Stimulated activated CD8-positive, alpha-beta memory T cell treated with anti-CD3 and anti-CD28 coated beads, Interleukin-2, amount 100 ng/mL, for 1 hour (primary cell): ENCODE measurements around the gene TBCD.
"Not testable (repeated sequence)": the region's sequence is repeated elsewhere in the genome, so short reads cannot be mapped to it uniquely, and the experiment has no call there.

Experiments
- DNase-seq, 2 donors: peaks; one replicate each; pipeline ENCODE4 v3.0.0-alpha.2; 2020; ENCODE audit warnings: low read depth in 2 of 2

Gene TBCD

GRCh38 chr17:82939621-82940135, 187.8 kb downstream of the TBCD start:
- DNase-seq, result no peak

- no peak for DNase-seq
Observed at GRCh38 chr17:82940226-82941020, 188.6 kb downstream of the TBCD start.

- DNase-seq, result no peak
Observed at GRCh38 chr17:82941021-82942001, 189.4 kb downstream of the TBCD start.

DNA sequence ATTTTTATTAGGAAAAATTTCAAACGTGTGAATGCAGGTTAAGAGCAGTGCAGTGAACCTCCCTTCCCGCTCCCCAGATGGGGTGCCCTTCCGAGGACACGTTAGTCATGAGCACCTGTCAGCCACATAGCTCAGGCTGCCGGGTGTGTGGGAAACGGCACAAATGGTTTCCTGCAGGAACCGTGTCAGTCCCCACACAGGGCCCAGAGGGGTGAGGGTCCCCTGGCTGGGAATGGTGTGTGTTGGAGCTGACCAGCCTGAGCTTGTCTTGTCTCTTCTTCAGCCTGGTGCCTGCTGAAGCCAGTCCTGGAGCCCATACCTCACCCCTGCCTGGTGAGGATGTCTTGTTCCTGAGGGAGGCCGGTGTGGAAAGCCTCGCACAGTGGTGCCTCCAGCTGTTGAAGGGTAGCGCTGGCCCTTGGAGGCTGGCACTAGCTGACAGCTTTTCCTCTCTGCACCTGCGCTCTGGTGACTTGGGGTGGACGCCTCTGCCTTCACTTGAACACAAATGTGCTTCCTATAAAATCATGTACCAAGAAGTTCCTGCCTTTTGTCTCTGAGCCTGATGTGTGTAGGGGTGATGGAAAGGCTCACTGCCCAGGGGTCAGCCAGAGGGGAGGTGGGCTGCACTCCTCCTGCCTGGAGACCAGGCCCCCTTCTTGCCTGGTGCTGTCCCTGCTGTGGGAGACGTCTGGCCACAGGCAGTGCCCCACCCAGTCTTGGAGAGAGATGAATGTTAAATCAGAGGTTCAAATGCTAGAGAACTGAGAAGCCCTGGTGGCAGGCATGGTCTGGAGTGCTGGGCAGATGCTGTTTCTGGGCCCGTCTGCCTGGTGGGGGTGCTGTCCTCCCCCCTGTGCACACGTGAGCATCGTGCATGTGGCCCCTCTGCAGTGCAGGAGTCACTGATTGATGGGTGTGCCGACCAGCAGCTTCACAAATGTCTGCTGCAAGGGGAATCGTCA, 190.6 kb downstream of the TBCD start:
- DNase-seq, result no peak

- DNase-seq, result no peak
Observed at GRCh38 chr17:82943339-82943738, 191.5 kb downstream of the TBCD start.

GRCh38 chr17:82943751-82944150, 191.9 kb downstream of the TBCD start:
- DNase-seq, result no peak

DNA sequence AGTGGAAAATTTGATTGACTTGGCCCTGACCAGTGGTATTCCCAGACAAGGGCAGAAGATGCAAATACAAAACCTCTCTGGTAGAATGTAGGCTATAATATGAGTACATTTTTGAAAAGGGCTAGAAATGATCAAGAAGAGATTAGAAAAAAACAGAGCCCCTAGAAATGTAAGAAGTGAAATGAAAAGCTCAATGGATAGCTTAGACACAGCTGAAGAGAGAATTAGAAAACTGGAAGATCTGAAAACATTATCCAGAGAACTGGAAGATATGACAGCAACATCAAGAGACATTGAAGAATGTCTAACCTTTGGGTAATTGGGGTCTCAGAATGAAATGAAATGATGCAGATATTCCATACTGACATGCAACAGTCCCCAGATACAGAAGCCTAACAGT, 193.1 kb downstream of the TBCD start:
- DNase-seq, result no peak

DNA sequence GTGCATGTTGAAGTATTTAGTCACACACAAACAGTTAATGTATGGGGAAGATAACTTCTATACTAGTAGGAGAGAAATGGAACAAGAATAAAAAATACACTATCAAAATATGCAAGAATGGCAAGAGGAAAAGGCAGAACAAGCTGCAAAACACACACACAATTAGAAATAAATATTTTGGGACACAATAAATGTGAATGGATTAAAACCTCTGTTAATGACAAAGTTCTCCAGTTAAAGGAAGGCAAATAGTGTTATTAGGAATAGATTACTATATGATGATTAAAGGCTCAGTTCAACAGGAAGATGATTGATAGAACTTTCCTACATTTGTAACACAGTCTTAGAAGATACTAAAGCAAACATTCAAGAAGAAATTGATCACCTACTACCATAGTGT, 194.2 kb downstream of the TBCD start:
- DNase-seq, result no peak

DNA sequence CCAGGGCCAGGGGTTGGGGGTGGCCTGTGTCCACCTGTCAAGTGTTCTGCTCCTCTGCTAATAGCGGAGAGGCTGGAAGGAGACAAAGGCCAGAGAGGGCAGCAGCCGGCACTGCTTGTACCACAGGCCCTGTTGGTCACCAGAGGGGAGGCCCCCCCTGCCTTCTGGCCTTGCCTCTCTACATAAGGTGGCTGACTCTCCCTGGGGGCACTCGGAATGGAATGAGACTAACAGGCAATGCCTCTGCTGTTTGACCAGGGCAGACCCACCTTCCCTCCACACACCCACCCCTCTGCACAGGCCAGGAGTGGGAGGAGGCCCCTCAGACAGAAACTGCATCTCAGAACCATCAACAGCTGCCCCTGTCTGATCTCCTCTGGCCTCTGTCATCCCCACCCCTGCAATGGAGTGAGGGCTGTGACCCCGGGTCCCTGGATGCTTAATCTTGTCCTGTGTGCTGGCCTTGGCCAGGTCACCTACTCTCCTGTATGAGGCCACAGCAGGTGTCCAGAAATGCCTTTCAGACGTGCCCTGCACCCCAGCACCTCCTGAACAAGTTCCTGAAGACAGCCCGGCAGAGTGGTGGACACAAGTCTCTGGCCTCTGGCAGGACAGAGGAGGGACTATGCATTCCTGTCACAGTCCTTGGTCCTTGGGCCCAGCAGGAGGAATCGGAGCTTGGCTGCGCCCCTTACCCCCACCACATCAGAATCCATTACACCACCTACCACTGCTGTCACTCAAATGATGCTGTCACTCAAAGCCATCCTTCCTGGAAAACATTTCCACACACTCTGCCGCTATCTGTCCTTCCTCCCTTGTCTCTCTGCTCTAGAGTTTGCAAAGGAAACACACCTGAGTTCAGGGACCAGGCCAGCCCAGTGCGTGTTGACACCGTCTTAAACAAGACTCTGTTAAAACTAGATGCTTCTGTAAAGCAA, 195.5 kb downstream of the TBCD start:
- no peak for DNase-seq

DNA sequence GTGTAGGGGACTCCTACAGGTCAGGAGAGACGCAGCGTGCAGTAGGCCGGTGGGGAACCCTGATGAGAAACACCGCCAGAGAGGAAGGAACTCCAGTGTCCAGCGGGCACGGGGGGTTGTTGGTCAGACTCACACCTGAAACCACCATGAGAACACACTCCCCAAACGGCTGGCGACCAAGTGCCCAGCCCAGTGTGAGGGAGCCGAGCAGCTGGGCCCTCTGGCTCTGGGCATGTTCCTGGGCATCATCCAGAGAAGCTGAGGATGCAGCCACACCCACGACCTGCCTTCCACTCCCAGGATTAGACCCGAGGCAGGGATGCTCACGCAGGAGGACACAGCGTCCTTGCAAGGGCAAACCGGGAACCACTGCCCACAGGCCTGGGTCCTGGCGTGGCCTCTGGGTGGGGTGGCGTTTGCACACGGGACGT, 196.2 kb downstream of the TBCD start:
- DNase-seq, result no peak

DNA sequence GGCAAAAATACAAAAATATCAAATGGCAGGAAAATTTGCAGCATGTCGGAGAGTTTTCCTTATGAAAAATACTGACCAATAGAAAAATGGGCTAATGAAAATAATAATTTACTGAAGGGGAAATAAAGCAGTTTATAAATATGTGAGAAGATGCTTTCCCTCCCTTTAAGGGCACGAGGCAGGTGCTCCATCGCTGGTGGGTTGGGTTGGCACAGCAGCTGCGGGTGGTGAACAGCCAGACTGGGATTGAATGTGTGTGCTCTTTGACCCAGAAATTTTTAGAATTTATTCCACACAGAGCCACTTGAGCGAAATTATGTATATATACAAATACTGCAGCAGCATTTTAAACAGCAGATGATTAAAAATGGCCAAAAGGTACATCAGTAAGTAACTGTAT, 197.1 kb downstream of the TBCD start:
- no peak for DNase-seq

DNA sequence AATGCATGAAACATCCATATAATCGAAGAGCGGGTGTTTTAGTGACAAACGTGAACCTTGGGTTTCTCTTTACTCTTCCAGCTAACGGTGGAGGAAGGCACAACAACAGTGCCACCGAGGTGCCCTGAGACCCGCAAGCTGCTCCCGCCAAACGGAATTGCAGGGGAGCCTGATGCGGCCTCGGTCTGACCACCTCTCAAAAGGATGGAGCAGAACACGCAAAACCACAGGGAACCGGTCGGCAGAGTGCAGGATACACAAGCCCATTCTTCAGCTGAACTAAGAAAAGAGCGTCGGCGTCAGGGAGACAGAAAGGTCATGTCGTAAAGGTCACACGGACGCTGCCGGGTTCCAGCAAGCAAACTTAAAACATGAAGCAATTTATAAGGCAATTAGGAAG, 197.5 kb downstream of the TBCD start:
- no peak for DNase-seq

DNA sequence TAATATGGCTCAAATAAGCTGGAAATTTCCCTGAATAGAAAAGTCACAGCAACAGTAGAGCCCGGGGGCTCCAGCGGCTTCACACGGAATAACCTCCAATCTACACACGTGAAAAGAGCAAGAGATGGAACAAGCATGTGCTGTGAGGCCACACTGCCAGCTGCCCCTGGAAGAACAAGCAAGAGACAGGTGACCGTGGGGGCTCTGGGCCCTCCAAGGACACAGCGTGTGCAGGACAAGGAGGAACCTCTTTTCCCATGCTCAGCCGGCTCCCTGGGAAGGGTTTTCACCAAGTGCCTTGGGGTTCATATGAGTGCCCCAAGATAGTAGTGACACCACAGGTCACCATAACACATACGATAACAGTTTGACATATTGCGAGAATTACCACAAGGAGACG, 198.1 kb downstream of the TBCD start:
- DNase-seq, result no peak

DNA sequence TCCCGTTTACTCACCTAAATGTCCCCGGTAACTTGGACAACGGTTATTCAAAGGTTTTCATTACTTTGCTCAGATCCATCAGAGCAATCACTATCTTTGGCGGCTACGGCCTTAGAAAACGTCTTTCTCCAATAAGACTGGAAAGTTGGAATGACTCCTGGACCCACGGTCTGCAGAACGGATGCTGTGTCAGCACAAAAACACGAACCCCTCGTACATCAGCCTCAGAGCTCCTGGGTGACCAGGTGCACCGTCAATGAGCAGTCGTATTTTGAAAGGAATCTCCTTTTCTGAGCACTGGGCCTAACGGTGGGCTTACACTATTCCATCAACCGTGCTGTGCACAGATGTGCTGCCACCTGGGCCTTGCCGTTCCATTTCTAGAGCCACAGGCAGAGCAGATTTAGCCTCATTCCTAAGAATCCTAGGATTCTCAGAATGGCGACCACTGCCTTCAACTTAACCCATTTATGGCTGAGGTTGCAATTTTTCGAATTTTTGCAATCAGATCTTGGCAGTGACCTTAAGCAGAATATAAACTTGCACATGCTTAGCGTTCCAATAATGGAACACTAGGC, 198.7 kb downstream of the TBCD start:
- no peak for DNase-seq

GRCh38 chr17:82952019-82952418, 200.2 kb downstream of the TBCD start:
- DNase-seq, result no peak

GRCh38 chr17:82955106-82955505, 203.2 kb downstream of the TBCD start:
- DNase-seq, result not testable (repeated sequence)

- DNase-seq, result not testable (repeated sequence)
Observed at GRCh38 chr17:82955627-82956026, 203.8 kb downstream of the TBCD start.

- DNase-seq, result no peak
Observed at GRCh38 chr17:82956146-82956725, 204.4 kb downstream of the TBCD start.

DNA sequence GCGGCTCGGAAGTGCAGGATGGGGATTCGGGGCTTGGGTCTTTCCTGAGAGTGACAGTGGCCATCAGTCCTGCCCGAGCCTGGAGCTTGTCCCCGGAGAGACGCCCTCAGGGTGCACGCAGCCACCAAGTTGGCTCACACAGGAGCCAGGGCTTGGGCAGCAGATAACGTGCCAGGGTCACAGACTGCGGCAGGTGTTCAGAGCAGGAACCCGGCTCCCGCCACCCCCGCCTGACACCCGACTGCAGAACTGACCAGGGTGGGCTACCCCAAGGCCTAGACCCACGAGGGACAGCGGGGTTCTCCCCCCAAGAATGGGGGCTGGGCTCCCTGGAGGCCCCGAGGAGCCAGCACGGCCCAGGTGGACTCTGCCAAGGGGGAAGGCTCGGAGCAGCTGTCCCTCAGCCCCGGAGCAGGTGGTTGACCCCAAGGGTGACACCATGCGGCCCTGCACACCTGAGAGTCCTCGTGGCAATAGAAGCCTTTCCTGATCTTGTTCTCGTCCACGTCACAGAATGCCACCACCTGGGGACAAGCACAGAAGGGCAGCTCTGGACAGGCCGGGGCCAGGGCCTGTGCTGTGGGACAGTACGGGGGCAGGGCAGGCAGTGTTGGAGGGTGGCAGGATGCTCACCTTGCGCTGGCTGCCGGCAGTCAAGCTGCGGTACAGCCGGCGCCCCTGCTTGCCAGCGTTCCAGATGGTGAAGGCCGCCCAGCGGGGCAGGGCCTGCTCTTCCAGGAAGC, 205.0 kb downstream of the TBCD start:
- DNase-seq, result no peak
